NCI-H460 (cell line): ENCODE data around the gene CAMTA1. TPM values are rescaled to one million over a fixed set of nuclear protein-coding genes. Genes with fewer than 3 reads are reported as not detected.

ENCODE experiments used
- DNase-seq: peaks from one replicate; pipeline ENCODE4 v3.0.0-alpha.2; 2016; ENCODE audit warnings: low read depth; ENCODE audit errors: extremely low read depth
- total RNA-seq: library from RNA; depleted of rRNA; stranded (reverse); fragments of >200 nt; shearing (Covaris generic); gene quantifications from 2 replicates; pipeline ENCODE4 v1.2.3, GENCODE V29; 2014

Gene CAMTA1
- total RNA-seq, 1 experiment from 2014 or later = 39.9 TPM

DNA sequence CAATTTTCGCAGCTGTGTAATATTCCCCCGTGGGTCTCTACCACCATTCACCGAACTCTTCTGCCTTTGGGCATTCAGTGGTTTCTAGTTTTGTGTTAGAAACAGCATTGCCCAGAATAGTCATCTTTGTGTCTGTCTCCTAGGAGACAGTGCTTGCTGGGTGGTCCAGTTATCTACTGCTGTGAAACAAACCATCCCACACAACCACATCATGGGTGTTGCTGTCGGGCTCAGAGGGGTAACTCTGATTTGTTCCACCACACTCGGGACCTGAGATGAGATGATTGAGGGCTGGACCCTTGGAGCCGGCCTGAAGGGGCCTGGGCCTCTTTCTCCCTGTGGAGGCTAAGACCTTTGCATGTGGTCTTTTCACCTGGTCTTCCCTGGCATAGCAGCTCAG, 558.6 kb downstream of the CAMTA1 start:
- no peak for DNase-seq

GRCh38 chr1:7344299-7344698, 559.0 kb downstream of the CAMTA1 start:
- DNase-seq = no peak

DNA sequence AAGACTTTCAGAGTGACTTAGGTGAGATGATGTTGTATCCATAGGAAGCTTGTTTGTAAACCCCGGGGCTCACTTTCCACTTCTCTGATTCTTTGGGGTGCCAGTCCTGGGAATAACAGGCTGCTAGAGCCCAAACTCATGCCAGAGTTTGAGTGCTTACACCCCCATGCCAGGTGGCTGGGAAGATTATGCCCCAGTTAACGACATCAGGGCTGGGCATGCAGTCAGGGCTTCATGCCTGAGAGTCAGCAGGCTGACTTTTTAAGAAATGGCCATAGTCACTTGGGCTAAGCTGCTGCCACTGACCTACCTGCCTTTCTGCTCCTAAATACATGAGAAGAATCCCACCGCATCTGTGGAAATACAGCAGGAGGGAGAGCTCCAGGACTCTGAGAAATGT, 560.3 kb downstream of the CAMTA1 start:
- no peak for DNase-seq

DNA sequence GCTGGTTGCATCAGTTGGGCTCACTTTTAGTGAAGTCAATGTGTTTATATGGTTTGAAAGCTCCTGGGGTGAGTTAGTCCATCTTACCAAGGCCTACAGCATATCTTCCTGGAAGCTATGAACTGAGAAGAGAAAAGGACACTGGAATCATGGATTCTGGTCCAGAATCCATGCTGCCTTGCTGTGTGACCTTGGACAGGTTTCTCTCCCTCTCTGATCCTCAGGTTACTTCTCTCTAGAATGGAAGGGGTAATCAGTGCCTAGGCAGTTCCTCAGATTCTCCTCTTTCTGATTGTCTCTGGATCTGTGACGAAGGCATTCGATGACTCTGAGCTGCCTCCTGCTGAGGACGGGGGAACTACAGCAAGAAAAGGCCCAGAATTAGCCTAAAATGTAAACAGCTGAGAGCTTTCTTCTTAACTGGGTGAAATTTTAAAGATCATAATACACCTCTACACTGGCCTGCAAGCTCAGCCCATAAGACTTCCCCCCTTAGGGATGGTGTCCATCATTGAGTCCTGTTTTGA, 560.9 kb downstream of the CAMTA1 start:
- no peak for DNase-seq

- no peak for DNase-seq
These were observed 561.6 kb downstream of the CAMTA1 start for GRCh38 chr1:7346600-7347570.

DNA sequence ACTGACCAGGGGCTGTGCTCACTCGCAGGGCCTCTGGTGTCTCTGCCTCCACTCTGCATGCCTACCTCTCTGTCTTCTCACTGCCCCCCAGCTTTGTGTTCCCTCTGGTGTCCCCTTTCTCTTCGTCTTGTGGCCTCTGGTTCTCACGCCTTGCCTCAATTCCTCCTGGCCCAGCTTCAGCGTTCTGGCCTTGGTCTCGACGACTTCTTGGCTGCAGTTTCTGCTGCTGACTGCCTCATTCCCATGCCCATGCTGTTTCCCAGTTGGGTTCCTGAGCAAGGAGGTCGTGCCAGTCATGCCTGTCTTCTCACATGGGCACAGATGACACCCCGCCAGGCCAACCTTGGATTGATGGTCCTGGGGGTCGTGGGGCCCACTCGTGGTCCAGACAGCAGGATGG, 562.8 kb downstream of the CAMTA1 start:
- DNase-seq = no peak

DNA sequence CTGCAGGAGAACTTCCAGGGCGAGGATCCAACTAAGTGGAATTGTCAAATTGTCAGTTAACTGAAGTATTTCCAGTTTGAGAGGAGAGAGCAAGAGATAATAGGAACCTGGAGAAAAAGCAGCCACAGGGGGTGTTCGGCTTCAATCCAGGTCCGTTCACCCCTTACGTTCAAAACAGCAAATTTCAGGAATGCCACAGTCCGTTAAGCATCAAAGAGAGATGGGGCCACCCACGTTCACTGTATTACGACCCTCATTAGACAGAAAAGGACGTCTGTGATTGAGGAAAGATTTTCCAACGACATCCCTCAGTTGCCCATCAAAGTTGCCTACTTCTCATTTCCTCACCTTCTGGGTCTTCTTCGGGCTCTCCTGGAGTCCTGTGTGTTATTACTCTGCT, 563.3 kb downstream of the CAMTA1 start:
- DNase-seq = no peak

GRCh38 chr1:7350804-7351203, 565.5 kb downstream of the CAMTA1 start:
- DNase-seq = no peak

GRCh38 chr1:7351649-7352048, 566.4 kb downstream of the CAMTA1 start:
- DNase-seq = no peak

- DNase-seq = no peak
These were observed 567.1 kb downstream of the CAMTA1 start for GRCh38 chr1:7352364-7352763.

GRCh38 chr1:7352974-7353373, 567.7 kb downstream of the CAMTA1 start:
- no peak for DNase-seq

DNA sequence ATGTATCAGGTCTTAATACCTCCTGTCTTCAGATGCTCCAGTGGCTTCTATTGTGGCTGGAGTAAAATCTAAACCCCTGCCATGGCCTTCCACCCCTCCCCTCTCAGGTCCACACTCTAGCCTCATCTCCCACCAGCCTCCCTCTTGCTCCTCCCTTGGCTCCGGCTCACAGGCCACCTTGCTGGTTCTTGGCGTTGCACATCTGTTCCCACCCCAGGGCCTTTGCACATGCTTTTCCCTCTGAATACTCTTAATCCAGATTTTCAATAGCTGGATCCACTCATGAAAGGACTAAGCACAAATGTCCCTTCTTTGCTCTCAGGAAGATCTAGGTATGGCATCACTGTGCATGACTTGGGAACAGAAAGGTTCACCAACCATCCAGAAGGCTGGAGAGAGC, 570.4 kb downstream of the CAMTA1 start:
- no peak for DNase-seq

- no peak for DNase-seq
These were observed 570.8 kb downstream of the CAMTA1 start for GRCh38 chr1:7356079-7356478.

- no peak for DNase-seq
These were observed 573.2 kb downstream of the CAMTA1 start for GRCh38 chr1:7358425-7358824.

DNA sequence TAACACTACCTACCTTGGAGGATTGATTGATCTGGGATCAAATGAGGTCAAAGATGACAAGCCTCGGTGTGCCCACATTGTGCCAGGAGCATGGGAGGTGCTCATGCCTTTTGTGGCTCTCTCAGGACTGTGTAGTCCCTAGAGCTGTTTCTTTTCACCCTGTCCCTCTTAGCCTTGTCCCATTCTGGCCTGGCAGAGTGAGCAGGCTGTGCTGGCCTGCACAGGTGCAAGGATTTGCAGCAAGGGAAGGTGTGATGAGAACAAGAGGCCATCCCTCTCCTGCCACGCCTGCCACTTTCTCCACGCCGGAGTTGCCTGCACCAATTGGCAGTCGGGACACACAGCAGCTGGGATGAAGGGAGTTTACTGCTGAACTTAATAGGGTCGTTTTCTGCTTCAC, 575.3 kb downstream of the CAMTA1 start:
- DNase-seq = no peak

- DNase-seq = no peak
These were observed 577.7 kb downstream of the CAMTA1 start for GRCh38 chr1:7362947-7363346.

DNA sequence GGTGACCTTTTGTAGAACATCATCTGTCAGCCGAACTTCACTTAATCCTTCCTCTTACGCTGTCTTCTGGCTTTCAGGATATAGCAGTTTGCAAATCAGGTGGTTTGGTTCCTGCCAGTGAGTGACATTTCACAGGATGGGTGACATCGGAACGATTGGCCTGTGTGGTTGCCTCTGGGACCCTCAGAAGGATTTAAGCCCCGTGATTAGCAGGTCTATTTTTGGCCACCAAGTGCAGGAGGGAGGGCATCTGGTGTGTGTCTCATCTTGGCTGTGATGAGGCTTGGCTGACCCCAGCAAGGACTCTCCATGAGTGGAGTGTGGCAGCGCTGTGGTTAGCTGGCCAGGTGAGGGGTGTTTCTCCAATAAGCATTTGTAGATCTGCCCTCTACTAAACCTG, 578.2 kb downstream of the CAMTA1 start:
- DNase-seq = no peak

DNA sequence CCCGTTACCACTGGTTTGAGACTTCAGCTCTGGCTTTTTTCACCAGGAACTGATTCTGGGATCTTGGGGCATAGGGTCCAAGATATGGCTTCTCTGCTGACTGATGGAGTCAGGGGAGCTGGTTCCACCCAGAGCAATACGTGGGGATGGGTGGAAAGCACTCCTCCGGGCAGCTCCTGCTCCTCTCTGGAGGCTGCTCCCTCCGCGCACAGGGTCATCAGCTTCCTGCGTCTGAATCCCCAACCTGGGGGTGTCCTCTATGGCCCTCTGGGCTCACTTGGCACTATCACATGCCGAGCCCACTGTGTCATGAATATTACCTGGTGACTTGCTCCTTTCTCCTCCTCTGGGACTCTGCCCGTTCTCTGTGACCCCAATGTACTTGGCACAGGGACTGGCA, 580.5 kb downstream of the CAMTA1 start:
- DNase-seq = no peak

GRCh38 chr1:7366286-7366954, 581.2 kb downstream of the CAMTA1 start:
- DNase-seq = no peak

DNA sequence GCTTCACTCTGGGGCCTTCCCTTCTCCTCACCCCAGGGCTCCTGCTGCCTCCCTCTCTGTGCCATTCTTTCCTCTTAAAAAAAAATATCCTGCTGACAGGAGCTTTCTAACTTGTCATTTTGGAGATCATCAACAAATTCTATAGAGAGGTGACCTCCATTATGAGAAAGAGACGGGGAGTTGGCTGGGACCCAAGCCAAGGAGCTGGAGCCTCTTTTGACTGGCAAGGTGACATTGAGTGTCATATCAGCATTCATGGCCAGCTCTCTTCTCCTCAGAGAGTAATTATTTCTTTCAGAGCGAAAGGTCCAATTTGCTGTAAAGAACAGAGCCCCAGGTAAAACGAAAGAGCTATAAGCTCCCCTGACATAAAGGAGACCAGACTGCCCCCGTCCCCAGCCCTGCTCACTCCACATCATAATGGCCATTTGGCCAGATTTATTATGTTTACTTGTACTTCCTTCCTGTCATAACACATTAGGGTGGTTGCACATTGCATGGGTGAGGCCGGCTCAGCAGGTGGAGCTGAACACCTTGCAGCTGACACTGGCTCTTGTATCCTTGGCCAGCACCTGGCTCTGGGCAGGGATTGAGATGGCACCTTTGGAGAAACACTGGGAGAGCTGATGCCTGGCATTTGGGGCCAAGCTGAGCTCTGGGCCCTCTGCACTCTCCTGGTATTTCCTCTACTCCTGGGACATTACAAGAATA, 581.9 kb downstream of the CAMTA1 start:
- DNase-seq = no peak

- DNase-seq = no peak
These were observed 584.6 kb downstream of the CAMTA1 start for GRCh38 chr1:7369866-7370265.
